ENCODE measurements around the gene CXCL16. TPM values are rescaled to one million over a fixed set of nuclear protein-coding genes. Genes with fewer than 3 reads are reported as not detected.
"Not testable (repeated sequence)": the region's sequence is repeated elsewhere in the genome, so short reads cannot be mapped to it uniquely, and the experiment has no call there.

CXCL16 gene
- total RNA-seq, 1 donor from 2014 or later = 2.2 TPM

- peak; percentile 39 for DNase-seq (ENCODE audit: low read depth)
- Histone ChIP-seq H3K9me3 (ENCODE audit: insufficient read depth, low read depth, low read length) (no peaks in the 10 kb centered on the region), H2AFZ (ENCODE audit: low read depth, low read length) (no peak overlapping the region), H3K36me3 (ENCODE audit: insufficient read depth, low read length) (no peaks in the 10 kb centered on the region), H4K20me1 (ENCODE audit: insufficient read depth, low read length) (peaks cover 16% of the 10 kb centered on the region), H3K4me2 (ENCODE audit: low read length) (peak overlapping the region; percentile 19), H3K9ac (ENCODE audit: low read length) (no peak overlapping the region), H3K27me3 (ENCODE audit: insufficient read depth, low read length) (no peaks in the 10 kb centered on the region), H3K27ac (ENCODE audit: low read depth, low read length) (no peak overlapping the region), H3K4me1 (ENCODE audit: insufficient read depth, low read length) (peaks cover 18% of the 10 kb centered on the region), H3K79me2 (ENCODE audit: insufficient read depth, low read length) (peaks cover 31% of the 10 kb centered on the region), H3K4me3 (ENCODE audit: insufficient read depth, low read depth, low read length) (no peak overlapping the region)
- Mint-ChIP-seq H3K36me3 (ENCODE audit: low read depth, unreplicated experiment) (no peaks in the 10 kb centered on the region), H3K9me3 (ENCODE audit: unreplicated experiment) (no peaks in the 10 kb centered on the region), H3K27ac (ENCODE audit: unreplicated experiment) (peak overlapping the region; percentile 84), H3K4me3 (ENCODE audit: unreplicated experiment) (peak overlapping the region; percentile 55), H3K4me1 (ENCODE audit: low read depth, unreplicated experiment) (peaks cover 21% of the 10 kb centered on the region), H3K27me3 (ENCODE audit: low read depth, unreplicated experiment) (no peaks in the 10 kb centered on the region)
- FAIRE-seq = no peak
- no peak for TF ChIP-seq CTCF (IDR thresholded peaks at IDR 0.05; ENCODE audit: insufficient read depth, low read depth, low read length)
Observed at GRCh38 chr17:4706121-4706520, 33.6 kb downstream of the CXCL16 start.

GRCh38 chr17:4704991-4705390 lies 34.7 kb downstream of the CXCL16 start:
- Mint-ChIP-seq H3K27me3 (ENCODE audit: low read depth, unreplicated experiment) (no peaks in the 10 kb centered on the region), H3K36me3 (ENCODE audit: low read depth, unreplicated experiment) (no peaks in the 10 kb centered on the region), H3K27ac (ENCODE audit: unreplicated experiment) (peak overlapping the region; percentile 44), H3K4me3 (ENCODE audit: unreplicated experiment) (peak overlapping the region; percentile 97), H3K4me1 (ENCODE audit: low read depth, unreplicated experiment) (peaks cover 23% of the 10 kb centered on the region), H3K9me3 (ENCODE audit: unreplicated experiment) (no peaks in the 10 kb centered on the region)
- Histone ChIP-seq H3K36me3 (ENCODE audit: insufficient read depth, low read length) (no peaks in the 10 kb centered on the region), H3K9ac (ENCODE audit: low read length) (no peak overlapping the region), H3K4me1 (ENCODE audit: insufficient read depth, low read length) (peaks cover 14% of the 10 kb centered on the region), H3K27ac (ENCODE audit: low read depth, low read length) (no peak overlapping the region), H3K79me2 (ENCODE audit: insufficient read depth, low read length) (peaks cover 40% of the 10 kb centered on the region), H2AFZ (ENCODE audit: low read depth, low read length) (no peak overlapping the region), H4K20me1 (ENCODE audit: insufficient read depth, low read length) (peaks cover 17% of the 10 kb centered on the region), H3K9me3 (ENCODE audit: insufficient read depth, low read depth, low read length) (no peaks in the 10 kb centered on the region), H3K4me3 (ENCODE audit: insufficient read depth, low read depth, low read length) (no peak overlapping the region), H3K4me2 (ENCODE audit: low read length) (peak overlapping the region; percentile 97), H3K27me3 (ENCODE audit: insufficient read depth, low read length) (no peaks in the 10 kb centered on the region)
- TF ChIP-seq CTCF (IDR thresholded peaks at IDR 0.05; ENCODE audit: insufficient read depth, low read depth, low read length) (no peak), EZH2 (IDR thresholded peaks at IDR 0.05; ENCODE audit: insufficient read depth, low read length) (no peak)
- no peak for FAIRE-seq
- no peak for DNase-seq (ENCODE audit: low read depth)

- H3K9me3 Mint-ChIP-seq (ENCODE audit: unreplicated experiment); H3K9me3 ChIP-seq (ENCODE audit: insufficient read depth, low read depth, low read length); H3K36me3 Mint-ChIP-seq (ENCODE audit: low read depth, unreplicated experiment); DNase-seq (ENCODE audit: low read depth); H3K27me3 ChIP-seq (ENCODE audit: insufficient read depth, low read length); H3K36me3 ChIP-seq (ENCODE audit: insufficient read depth, low read length); H3K27me3 Mint-ChIP-seq (ENCODE audit: low read depth, unreplicated experiment); FAIRE-seq: not testable (repeated sequence)
- H3K27ac ChIP-seq (ENCODE audit: low read depth, low read length) = peak overlapping the region; percentile 77
- H4K20me1 ChIP-seq (ENCODE audit: insufficient read depth, low read length) = peaks cover 17% of the 10 kb centered on the region
- Mint-ChIP-seq H3K4me1 (ENCODE audit: low read depth, unreplicated experiment) (peaks cover 20% of the 10 kb centered on the region), H3K27ac (ENCODE audit: unreplicated experiment) (peak overlapping the region; percentile 85), H3K4me3 (ENCODE audit: unreplicated experiment) (peak overlapping the region; percentile 97)
- H3K9ac ChIP-seq (ENCODE audit: low read length) = peak overlapping the region; percentile 95
- H3K79me2 ChIP-seq (ENCODE audit: insufficient read depth, low read length) = peaks cover 44% of the 10 kb centered on the region
- H3K4me2 ChIP-seq (ENCODE audit: low read length) = peak overlapping the region; percentile 97
- peak overlapping the region; percentile 97 for H2AFZ ChIP-seq (ENCODE audit: low read depth, low read length)
- peaks cover 12% of the 10 kb centered on the region for H3K4me1 ChIP-seq (ENCODE audit: insufficient read depth, low read length)
- H3K4me3 ChIP-seq (ENCODE audit: insufficient read depth, low read depth, low read length) = peak overlapping the region; percentile 91
Observed at GRCh38 chr17:4704574-4704907, 35.2 kb downstream of the CXCL16 start.

Data from astrocyte (in vitro differentiated cells and primary cell).